Natural killer cell (primary cell): ENCODE data around the gene CPOX. TPM values are rescaled to one million over a fixed set of nuclear protein-coding genes. Genes with fewer than 3 reads are reported as not detected.

Source experiments
- ATAC-seq, 3 donors: fragments of 150-1000 bp in 2 of 3; fragments of 200-7000 bp in 1 of 3; cut with Tn5 transposase; 1 replicate in 1 of 3; 2 replicates in 2 of 3; pipeline ENCODE4 v1.10.0; 2021; ENCODE audit warnings: mild to moderate bottlenecking in 2 of 3, moderate library complexity in 2 of 3
- DNase-seq, 2 donors: peaks; one replicate each; pipeline versions ENCODE4 v3.0.0 to v3.0.0-alpha.2; 2013 to 2021; ENCODE audit warnings: mixed read lengths in 1 of 2
- H3K27ac ChIP-seq: one replicate; pipeline ENCODE4 v1.5.1; 2013; ENCODE audit warnings: mild to moderate bottlenecking, low read length
- H3K27me3 ChIP-seq: one replicate; pipeline ENCODE4 v1.6.1; 2013; ENCODE audit warnings: low read length; ENCODE audit not compliant: control insufficient read depth, insufficient read depth
- H3K36me3 ChIP-seq: one replicate; pipeline ENCODE4 v1.6.1; 2013; ENCODE audit warnings: low read length; ENCODE audit not compliant: control insufficient read depth, insufficient read depth
- H3K4me1 ChIP-seq: one replicate; pipeline ENCODE4 v1.6.1; 2013; ENCODE audit warnings: low read length; ENCODE audit not compliant: control insufficient read depth, insufficient read depth
- H3K4me3 ChIP-seq: one replicate; pipeline ENCODE4 v1.5.1; 2013; ENCODE audit warnings: low read length
- H3K9me3 ChIP-seq: one replicate; pipeline ENCODE4 v1.6.1; 2013; ENCODE audit warnings: low read length; ENCODE audit not compliant: control insufficient read depth, insufficient read depth
- H3K27ac Mint-ChIP-seq, 2 donors: one replicate each; pipeline ENCODE4 v1.8.0; 2022; ENCODE audit warnings: mild to moderate bottlenecking in 2 of 2, mixed read lengths in 2 of 2, moderate library complexity in 1 of 2
- H3K27me3 Mint-ChIP-seq, 2 donors: one replicate each; pipeline ENCODE4 v1.8.0; 2022; ENCODE audit warnings: low read depth in 2 of 2, mixed read lengths in 2 of 2
- H3K36me3 Mint-ChIP-seq: one replicate; pipeline ENCODE4 v1.8.0; 2022; ENCODE audit warnings: mixed read lengths
- H3K4me1 Mint-ChIP-seq, 2 donors: one replicate each; pipeline ENCODE4 v1.8.0; 2022; ENCODE audit warnings: mixed read lengths in 2 of 2
- H3K4me3 Mint-ChIP-seq: one replicate; pipeline ENCODE4 v1.8.0; 2022; ENCODE audit warnings: mild to moderate bottlenecking, moderate library complexity, mixed read lengths
- H3K9me3 Mint-ChIP-seq, 2 donors: one replicate each; pipeline ENCODE4 v1.8.0; 2022; ENCODE audit warnings: mixed read lengths in 2 of 2
- CTCF ChIP-seq: fragments of 200-600 bp; IDR thresholded peaks from one replicate; pipeline ENCODE4 v1.8.0; 2022; ENCODE audit warnings: antibody characterized with exemption
- WGBS: methylation state at CpG from one replicate; pipeline ENCODE4 v1.1.7; 2013; ENCODE audit warnings: missing lambda C conversion rate; ENCODE audit not compliant: insufficient coverage; 5-methylcytosine and 5-hydroxymethylcytosine counted together
- intact Hi-C: fragments of 100-400 bp; cut with micrococcal nuclease; formaldehyde crosslinking; loops from one replicate; pipeline ENCODE4 v1.14.2; 2022
- total RNA-seq, 4 donors: library from RNA; stranded (reverse); fragments of 120-200 nt in 1 of 4; gene quantifications; one replicate each; pipeline versions ENCODE4 v1.2.3 to v1.2.4, GENCODE V29; 2013 to 2022

CPOX gene
- total RNA-seq, 3 donors from 2014 or later (not counting 1 experiment from before 2014, with no cell fraction given): 7.6 to 12.7 (median 12.2) TPM

- WGBS: 100% methylated on average over 1 of the region's 2 CpGs
- ATAC-seq (no peak), DNase-seq (no peak)
- Mint-ChIP-seq H3K9me3 (no peaks in the 10 kb centered on the region), H3K27me3 (no peaks in the 10 kb centered on the region), H3K4me1 (peaks cover 22 to 31% of the 10 kb centered on the region in 2 donors), H3K36me3 (peaks cover 7% of the 10 kb centered on the region), H3K27ac (no peak overlapping the region), H3K4me3 (no peak overlapping the region)
- Histone ChIP-seq H3K9me3 (no peaks in the 10 kb centered on the region), H3K36me3 (peaks cover 31% of the 10 kb centered on the region), H3K27me3 (no peaks in the 10 kb centered on the region), H3K4me1 (peaks cover 4% of the 10 kb centered on the region), H3K27ac (no peak overlapping the region), H3K4me3 (no peak overlapping the region)
- TF ChIP-seq CTCF: no peak
- intact Hi-C loops: no loop called here
These were observed 5.8 kb downstream of the CPOX start for GRCh38 chr3:98587654-98588053.

DNA sequence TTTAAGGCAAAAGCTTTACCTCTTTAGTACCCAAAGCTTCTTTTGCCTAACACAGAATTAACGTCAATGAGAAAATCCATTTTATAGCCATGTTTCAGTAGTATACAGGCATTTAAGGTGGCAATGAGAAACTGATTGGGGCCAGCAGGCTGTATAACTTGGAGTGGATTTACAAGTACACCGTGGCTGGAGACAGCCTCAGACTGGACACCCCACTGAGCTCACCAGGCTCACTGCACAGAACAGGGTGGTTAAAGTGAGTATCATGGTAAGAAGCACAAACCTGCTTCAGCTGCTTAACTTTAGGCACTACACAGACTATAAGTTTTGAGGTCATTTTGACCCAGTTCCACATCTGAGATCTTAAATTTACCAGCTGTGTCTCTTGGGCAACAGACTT is 8.9 kb downstream of the CPOX start:
- 94% methylated on average over 2 of the region's 2 CpGs for WGBS
- Histone ChIP-seq H3K27ac (no peak overlapping the region), H3K36me3 (peaks cover 42% of the 10 kb centered on the region)

DNA sequence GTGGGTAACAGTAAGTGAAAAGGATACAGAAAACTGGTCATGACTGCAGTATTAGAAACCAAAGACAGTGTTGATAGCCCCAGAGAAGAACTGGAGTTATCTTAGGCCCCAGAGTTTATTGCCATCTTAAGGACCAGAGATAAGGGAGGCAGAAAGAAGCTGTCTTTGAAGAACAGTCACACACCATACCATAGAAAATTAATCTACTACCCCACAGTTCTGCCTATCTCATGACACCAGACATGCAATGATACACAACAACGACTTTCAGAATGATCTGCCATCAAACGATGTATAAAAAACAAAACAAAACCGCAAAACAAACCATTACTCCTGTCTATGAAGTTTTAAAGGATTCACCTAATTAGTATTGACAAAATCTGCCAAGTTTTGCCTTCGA is 9.6 kb downstream of the CPOX start:
- no peak for TF ChIP-seq CTCF
- Mint-ChIP-seq H3K36me3 (peaks cover 13% of the 10 kb centered on the region), H3K4me1 (peaks cover 4 to 5% of the 10 kb centered on the region in 2 donors), H3K27me3 (no peaks in the 10 kb centered on the region), H3K27ac (peak overlapping the region in 1 of 2 donors; percentile 1), H3K9me3 (no peaks in the 10 kb centered on the region), H3K4me3 (no peak overlapping the region)
- no peak overlapping the region for H3K27ac ChIP-seq
- no peaks in the 10 kb centered on the region for H3K27me3 ChIP-seq
- DNase-seq: no peak
- no peak for ATAC-seq
- H3K9me3 ChIP-seq: no peaks in the 10 kb centered on the region
- no peak overlapping the region for H3K4me3 ChIP-seq
- WGBS: 97% methylated on average over 4 of the region's 4 CpGs
- H3K4me1 ChIP-seq: no peaks in the 10 kb centered on the region
- peaks cover 48% of the 10 kb centered on the region for H3K36me3 ChIP-seq
- intact Hi-C loops: no loop called here

More for the DNA sequence above, 8.9 kb downstream of the CPOX start:
- Histone ChIP-seq H3K27me3 (no peaks in the 10 kb centered on the region), H3K4me3 (no peak overlapping the region), H3K9me3 (no peaks in the 10 kb centered on the region), H3K4me1 (no peaks in the 10 kb centered on the region)
- no peaks in the 10 kb centered on the region for H3K27me3 Mint-ChIP-seq
- TF ChIP-seq CTCF: no peak
- intact Hi-C loops: no loop called here
- no peak for ATAC-seq
- no peak overlapping the region for H3K4me3 Mint-ChIP-seq
- DNase-seq: no peak
- H3K9me3 Mint-ChIP-seq: no peaks in the 10 kb centered on the region
- H3K27ac Mint-ChIP-seq: no peak overlapping the region
- H3K36me3 Mint-ChIP-seq: peaks cover 13% of the 10 kb centered on the region
- H3K4me1 Mint-ChIP-seq: peaks cover 7 to 12% of the 10 kb centered on the region in 2 donors

DNA sequence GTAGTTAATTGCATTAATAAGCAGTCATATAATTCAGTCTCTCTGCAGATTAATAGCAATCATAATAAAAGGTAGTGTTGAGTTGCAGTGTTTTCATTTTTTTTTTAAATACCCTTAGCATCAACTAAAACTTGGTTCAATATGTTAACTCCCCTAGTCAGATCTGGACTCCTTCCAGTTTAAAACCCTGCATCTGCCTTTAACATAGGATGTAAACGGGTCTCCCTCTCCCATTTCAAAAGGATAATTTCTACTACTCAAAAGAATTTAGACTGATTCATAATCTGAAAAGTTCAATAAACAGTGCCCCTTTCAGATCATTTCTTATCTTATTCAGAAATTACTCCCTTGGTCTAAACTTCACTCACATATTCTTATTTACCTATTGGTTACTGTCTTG is 11.4 kb downstream of the CPOX start:
- Mint-ChIP-seq H3K36me3 (peaks cover 6% of the 10 kb centered on the region), H3K27ac (no peak overlapping the region), H3K4me1 (peaks cover 4 to 5% of the 10 kb centered on the region in 2 donors), H3K9me3 (no peaks in the 10 kb centered on the region), H3K27me3 (no peaks in the 10 kb centered on the region), H3K4me3 (no peak overlapping the region)
- no peak for TF ChIP-seq CTCF
- intact Hi-C loops: no loop called here
- peaks cover 49% of the 10 kb centered on the region for H3K36me3 ChIP-seq
- WGBS: 100% methylated on average over 1 of the region's 1 CpG
- H3K27me3 ChIP-seq: no peaks in the 10 kb centered on the region
- H3K9me3 ChIP-seq: no peaks in the 10 kb centered on the region
- H3K4me3 ChIP-seq: no peak overlapping the region
- H3K4me1 ChIP-seq: no peaks in the 10 kb centered on the region
- ATAC-seq (no peak), DNase-seq (no peak)
- H3K27ac ChIP-seq: no peak overlapping the region
